HepG2 (cell line): ENCODE data around the gene CHID1. TPM values are rescaled to one million over a fixed set of nuclear protein-coding genes. Genes with fewer than 3 reads are reported as not detected.

Experiments
- EEA1 ChIP-seq: sonication (generic); formaldehyde crosslinking; IDR thresholded peaks from 2 replicates; pipeline ENCODE4 v1.5.1; 2020; ENCODE audit warnings: mild to moderate bottlenecking, missing genetic modification reagents, borderline replicate concordance
- KAT2B ChIP-seq: fragments of 150-350 bp; IDR thresholded peaks from 2 replicates; pipeline ENCODE4 v1.6.1; 2014; ENCODE audit warnings: low read depth, low read length, borderline replicate concordance
- KDM2A ChIP-seq: sonication (generic); formaldehyde crosslinking; IDR thresholded peaks from 2 replicates; pipeline ENCODE4 v1.4.0; 2020; ENCODE audit warnings: low read depth, missing genetic modification reagents, borderline replicate concordance
- MAFG ChIP-seq: sonication (generic); formaldehyde crosslinking; IDR thresholded peaks from 2 replicates; pipeline ENCODE4 v1.5.1; 2020; ENCODE audit warnings: mild to moderate bottlenecking, missing genetic modification reagents
- RARA ChIP-seq: IDR thresholded peaks from 2 replicates; pipeline ENCODE4 v1.6.1; 2016; ENCODE audit warnings: missing genetic modification reagents, missing compliant biosample characterization
- STAG1 ChIP-seq: sonication (generic); formaldehyde crosslinking; IDR thresholded peaks from 2 replicates; pipeline ENCODE4 v1.4.0; 2020; ENCODE audit warnings: missing genetic modification reagents
- SYNCRIP ChIP-seq: fragments of 200-400 bp; formaldehyde crosslinking; IDR thresholded peaks from 2 replicates; pipeline ENCODE4 v1.6.1; 2018; ENCODE audit warnings: mild to moderate bottlenecking, low read depth, low read length; ENCODE audit not compliant: insufficient read depth
- THAP11 ChIP-seq: IDR thresholded peaks from 2 replicates; pipeline ENCODE4 v1.6.1; 2016; ENCODE audit warnings: missing biosample characterization, missing genetic modification reagents
- YEATS4 ChIP-seq: sonication (generic); formaldehyde crosslinking; IDR thresholded peaks from 2 replicates; pipeline ENCODE4 v1.4.0; 2020; ENCODE audit warnings: missing genetic modification reagents, borderline replicate concordance
- ZNF737 ChIP-seq: sonication (generic); formaldehyde crosslinking; IDR thresholded peaks from 2 replicates; pipeline ENCODE4 v1.5.0; 2020; ENCODE audit warnings: missing genetic modification reagents, mild to moderate bottlenecking, borderline replicate concordance
- ZNF766 ChIP-seq: sonication (generic); formaldehyde crosslinking; IDR thresholded peaks from 2 replicates; pipeline ENCODE4 v1.5.0; 2020; ENCODE audit warnings: missing genetic modification reagents, borderline replicate concordance
- polyA plus RNA-seq, 8 experiments: library from polyadenylated mRNA; depleted of rRNA in 3 of 8; stranded (reverse) in 7 of 8; unstranded in 1 of 8; fragments of >200 nt; fragmentation: Illumina TruSeq in 4 of 8; extraction: Trizol in 4 of 8; gene quantifications; 2 replicates each; pipeline versions ENCODE4 v1.2.1 to v1.2.3, GENCODE V29; 2011 to 2016; ENCODE audit warnings: low read depth in 4 of 8, missing spikeins in 1 of 8, mixed read lengths in 1 of 8; ENCODE audit not compliant: insufficient read depth in 1 of 8
- total RNA-seq, 5 experiments: library from RNA; depleted of rRNA; stranded (reverse); fragments of >200 nt; fragmentation: Illumina TruSeq; extraction: Trizol; gene quantifications; 2 replicates each; pipeline ENCODE4 v1.2.3, GENCODE V29; 2016; ENCODE audit warnings: low read depth in 1 of 5
- TF ChIP-seq, protein P1 (sequence below): sonication (generic); formaldehyde crosslinking; IDR thresholded peaks from 2 replicates; pipeline ENCODE4 v1.5.0; 2020; ENCODE audit warnings: mild to moderate bottlenecking, missing genetic modification reagents, borderline replicate concordance
- TF ChIP-seq, protein P2 (sequence below): sonication (generic); formaldehyde crosslinking; IDR thresholded peaks from 2 replicates; pipeline ENCODE4 v1.4.0; 2020; ENCODE audit warnings: missing genetic modification reagents, mild to moderate bottlenecking, borderline replicate concordance
- TF ChIP-seq, protein P3 (sequence below): sonication (generic); formaldehyde crosslinking; IDR thresholded peaks from 2 replicates; pipeline ENCODE4 v1.8.0; 2022; ENCODE audit warnings: missing genetic modification reagents, low read depth, mild to moderate bottlenecking, borderline replicate concordance
- TF ChIP-seq, protein P4 (sequence below): fragments of 450-650 bp; IDR thresholded peaks from 2 replicates; pipeline ENCODE4 v1.6.1; 2017
- TF ChIP-seq, protein P5 (sequence below): sonication (generic); formaldehyde crosslinking; IDR thresholded peaks from 2 replicates; pipeline ENCODE4 v1.5.0; 2020; ENCODE audit warnings: missing genetic modification reagents
- TF ChIP-seq, protein P6 (sequence below): sonication (generic); formaldehyde crosslinking; IDR thresholded peaks from 2 replicates; pipeline ENCODE4 v1.9.0; 2021; ENCODE audit warnings: missing genetic modification reagents, borderline replicate concordance
- TF ChIP-seq, protein P7 (sequence below): IDR thresholded peaks from 2 replicates; pipeline ENCODE4 v1.6.1; 2018; ENCODE audit warnings: missing genetic modification reagents, mild to moderate bottlenecking, missing compliant biosample characterization

CHID1 gene
- total and polyA plus RNA-seq, 2 of the 13 experiments (the other 11 are each of a cell fraction or from before 2014, with no cell fraction given) = 65.1 to 93.6 TPM

DNA sequence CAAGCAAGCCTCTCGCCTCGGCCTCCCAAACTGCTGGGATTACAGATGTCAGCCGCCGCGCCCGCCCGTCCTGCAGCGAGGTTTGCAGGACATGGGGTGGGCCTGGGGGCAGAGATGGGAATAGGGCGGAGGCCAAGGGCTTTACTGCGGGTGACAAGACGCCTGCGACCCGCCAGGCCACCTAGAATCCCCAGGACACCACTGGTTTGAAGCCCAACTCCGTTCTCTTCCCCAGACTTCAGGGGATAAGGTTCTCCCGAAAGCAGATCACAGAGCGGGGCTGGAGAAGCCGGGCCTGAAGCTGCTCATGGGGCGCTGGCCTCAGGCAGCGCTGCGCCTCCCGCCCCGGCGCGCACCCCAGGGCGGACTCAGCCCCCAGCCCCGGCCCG lies 68.6 kb downstream of the CHID1 start (continued):
- TF ChIP-seq, protein P1, sequence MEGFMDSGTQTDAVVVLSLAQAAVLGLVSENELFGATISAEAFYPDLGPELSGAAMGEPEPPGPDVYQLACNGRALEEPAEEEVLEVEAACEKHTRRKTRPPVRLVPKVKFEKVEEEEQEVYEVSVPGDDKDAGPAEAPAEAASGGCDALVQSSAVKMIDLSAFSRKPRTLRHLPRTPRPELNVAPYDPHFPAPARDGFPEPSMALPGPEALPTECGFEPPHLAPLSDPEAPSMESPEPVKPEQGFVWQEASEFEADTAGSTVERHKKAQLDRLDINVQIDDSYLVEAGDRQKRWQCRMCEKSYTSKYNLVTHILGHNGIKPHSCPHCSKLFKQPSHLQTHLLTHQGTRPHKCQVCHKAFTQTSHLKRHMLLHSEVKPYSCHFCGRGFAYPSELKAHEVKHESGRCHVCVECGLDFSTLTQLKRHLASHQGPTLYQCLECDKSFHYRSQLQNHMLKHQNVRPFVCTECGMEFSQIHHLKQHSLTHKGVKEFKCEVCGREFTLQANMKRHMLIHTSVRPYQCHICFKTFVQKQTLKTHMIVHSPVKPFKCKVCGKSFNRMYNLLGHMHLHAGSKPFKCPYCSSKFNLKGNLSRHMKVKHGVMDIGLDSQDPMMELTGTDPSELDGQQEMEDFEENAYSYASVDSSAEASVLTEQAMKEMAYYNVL (CRISPR knock-in tag) = no peak
- TF ChIP-seq STAG1 (CRISPR knock-in tag) (no peak), EEA1 (CRISPR knock-in tag) (no peak), SYNCRIP (no peak), ZNF766 (CRISPR knock-in tag) (peak; percentile 31; the same call in 1 of the 2 replicates), KAT2B (no peak), YEATS4 (CRISPR knock-in tag) (no peak; the same call in 1 of the 2 replicates), KDM2A (CRISPR knock-in tag) (peak; percentile 77; the same call in 1 of the 2 replicates), MAFG (CRISPR knock-in tag) (no peak), THAP11 (no peak), ZNF737 (CRISPR knock-in tag) (no peak), RARA (CRISPR knock-in tag) (no peak)
- TF ChIP-seq, protein P2, sequence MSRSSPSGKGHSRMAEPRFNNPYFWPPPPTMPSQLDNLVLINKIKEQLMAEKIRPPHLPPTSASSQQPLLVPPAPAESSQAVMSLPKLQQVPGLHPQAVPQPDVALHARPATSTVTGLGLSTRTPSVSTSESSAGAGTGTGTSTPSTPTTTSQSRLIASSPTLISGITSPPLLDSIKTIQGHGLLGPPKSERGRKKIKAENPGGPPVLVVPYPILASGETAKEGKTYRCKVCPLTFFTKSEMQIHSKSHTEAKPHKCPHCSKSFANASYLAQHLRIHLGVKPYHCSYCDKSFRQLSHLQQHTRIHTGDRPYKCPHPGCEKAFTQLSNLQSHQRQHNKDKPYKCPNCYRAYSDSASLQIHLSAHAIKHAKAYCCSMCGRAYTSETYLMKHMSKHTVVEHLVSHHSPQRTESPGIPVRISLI = no peak
- TF ChIP-seq, protein P3, sequence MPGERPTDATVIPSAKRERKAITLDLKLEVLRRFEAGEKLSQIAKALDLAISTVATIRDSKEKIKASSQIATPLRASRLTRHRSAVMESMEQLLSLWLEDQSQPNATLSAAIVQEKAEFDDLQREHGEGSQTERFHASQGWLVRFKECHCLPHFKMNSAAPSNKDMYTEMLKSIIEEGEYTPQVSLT = no peak
- TF ChIP-seq, protein P4, sequence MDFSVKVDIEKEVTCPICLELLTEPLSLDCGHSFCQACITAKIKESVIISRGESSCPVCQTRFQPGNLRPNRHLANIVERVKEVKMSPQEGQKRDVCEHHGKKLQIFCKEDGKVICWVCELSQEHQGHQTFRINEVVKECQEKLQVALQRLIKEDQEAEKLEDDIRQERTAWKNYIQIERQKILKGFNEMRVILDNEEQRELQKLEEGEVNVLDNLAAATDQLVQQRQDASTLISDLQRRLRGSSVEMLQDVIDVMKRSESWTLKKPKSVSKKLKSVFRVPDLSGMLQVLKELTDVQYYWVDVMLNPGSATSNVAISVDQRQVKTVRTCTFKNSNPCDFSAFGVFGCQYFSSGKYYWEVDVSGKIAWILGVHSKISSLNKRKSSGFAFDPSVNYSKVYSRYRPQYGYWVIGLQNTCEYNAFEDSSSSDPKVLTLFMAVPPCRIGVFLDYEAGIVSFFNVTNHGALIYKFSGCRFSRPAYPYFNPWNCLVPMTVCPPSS = no peak
- TF ChIP-seq, protein P5, sequence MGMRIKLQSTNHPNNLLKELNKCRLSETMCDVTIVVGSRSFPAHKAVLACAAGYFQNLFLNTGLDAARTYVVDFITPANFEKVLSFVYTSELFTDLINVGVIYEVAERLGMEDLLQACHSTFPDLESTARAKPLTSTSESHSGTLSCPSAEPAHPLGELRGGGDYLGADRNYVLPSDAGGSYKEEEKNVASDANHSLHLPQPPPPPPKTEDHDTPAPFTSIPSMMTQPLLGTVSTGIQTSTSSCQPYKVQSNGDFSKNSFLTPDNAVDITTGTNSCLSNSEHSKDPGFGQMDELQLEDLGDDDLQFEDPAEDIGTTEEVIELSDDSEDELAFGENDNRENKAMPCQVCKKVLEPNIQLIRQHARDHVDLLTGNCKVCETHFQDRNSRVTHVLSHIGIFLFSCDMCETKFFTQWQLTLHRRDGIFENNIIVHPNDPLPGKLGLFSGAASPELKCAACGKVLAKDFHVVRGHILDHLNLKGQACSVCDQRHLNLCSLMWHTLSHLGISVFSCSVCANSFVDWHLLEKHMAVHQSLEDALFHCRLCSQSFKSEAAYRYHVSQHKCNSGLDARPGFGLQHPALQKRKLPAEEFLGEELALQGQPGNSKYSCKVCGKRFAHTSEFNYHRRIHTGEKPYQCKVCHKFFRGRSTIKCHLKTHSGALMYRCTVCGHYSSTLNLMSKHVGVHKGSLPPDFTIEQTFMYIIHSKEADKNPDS = no peak
- TF ChIP-seq, protein P6, sequence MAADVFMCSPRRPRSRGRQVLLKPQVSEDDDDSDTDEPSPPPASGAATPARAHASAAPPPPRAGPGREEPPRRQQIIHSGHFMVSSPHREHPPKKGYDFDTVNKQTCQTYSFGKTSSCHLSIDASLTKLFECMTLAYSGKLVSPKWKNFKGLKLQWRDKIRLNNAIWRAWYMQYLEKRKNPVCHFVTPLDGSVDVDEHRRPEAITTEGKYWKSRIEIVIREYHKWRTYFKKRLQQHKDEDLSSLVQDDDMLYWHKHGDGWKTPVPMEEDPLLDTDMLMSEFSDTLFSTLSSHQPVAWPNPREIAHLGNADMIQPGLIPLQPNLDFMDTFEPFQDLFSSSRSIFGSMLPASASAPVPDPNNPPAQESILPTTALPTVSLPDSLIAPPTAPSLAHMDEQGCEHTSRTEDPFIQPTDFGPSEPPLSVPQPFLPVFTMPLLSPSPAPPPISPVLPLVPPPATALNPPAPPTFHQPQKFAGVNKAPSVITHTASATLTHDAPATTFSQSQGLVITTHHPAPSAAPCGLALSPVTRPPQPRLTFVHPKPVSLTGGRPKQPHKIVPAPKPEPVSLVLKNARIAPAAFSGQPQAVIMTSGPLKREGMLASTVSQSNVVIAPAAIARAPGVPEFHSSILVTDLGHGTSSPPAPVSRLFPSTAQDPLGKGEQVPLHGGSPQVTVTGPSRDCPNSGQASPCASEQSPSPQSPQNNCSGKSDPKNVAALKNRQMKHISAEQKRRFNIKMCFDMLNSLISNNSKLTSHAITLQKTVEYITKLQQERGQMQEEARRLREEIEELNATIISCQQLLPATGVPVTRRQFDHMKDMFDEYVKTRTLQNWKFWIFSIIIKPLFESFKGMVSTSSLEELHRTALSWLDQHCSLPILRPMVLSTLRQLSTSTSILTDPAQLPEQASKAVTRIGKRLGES = peak; percentile 62; the same call in 1 of the 2 replicates
- TF ChIP-seq, protein P7, sequence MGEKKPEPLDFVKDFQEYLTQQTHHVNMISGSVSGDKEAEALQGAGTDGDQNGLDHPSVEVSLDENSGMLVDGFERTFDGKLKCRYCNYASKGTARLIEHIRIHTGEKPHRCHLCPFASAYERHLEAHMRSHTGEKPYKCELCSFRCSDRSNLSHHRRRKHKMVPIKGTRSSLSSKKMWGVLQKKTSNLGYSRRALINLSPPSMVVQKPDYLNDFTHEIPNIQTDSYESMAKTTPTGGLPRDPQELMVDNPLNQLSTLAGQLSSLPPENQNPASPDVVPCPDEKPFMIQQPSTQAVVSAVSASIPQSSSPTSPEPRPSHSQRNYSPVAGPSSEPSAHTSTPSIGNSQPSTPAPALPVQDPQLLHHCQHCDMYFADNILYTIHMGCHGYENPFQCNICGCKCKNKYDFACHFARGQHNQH (CRISPR knock-in tag) = no peak
